SK-N-SH (cell line): ENCODE data around the gene SLC66A2. TPM values are rescaled to one million over a fixed set of nuclear protein-coding genes. Genes with fewer than 3 reads are reported as not detected.

Experiments
- CTCF ChIA-PET: fragments of 300-600, 350-600 bp; formaldehyde crosslinking; extraction: SDS; loops from one replicate; lab custom pipeline; 2021; lab: Yijun Ruan, JAX
- POLR2A ChIA-PET: fragments of 350-600 bp; sonication (Branson Sonifier 250); formaldehyde crosslinking; extraction: SDS; loops from one replicate; lab custom pipeline; 2020; ENCODE audit warnings: antibody characterized with exemption, inconsistent platforms; lab: Yijun Ruan, JAX
- DNase-seq: peaks from one replicate; pipeline ENCODE4 v3.0.0; 2012
- H2AFZ ChIP-seq: fragments of 200-600 bp; sonication (generic); 2 replicates; pipeline ENCODE4 v1.8.1; 2016; ENCODE audit warnings: antibody characterized with exemption, mild to moderate bottlenecking, low read depth
- H3F3A ChIP-seq: fragments of 200-600 bp; sonication (generic); replicated peaks from 2 replicates; pipeline ENCODE3; 2016; ENCODE audit warnings: antibody characterized with exemption, mild to moderate bottlenecking; ENCODE audit not compliant: insufficient read depth
- H3K27ac ChIP-seq, 2 experiments: fragments of 200-500 bp in 1 of 2; fragments of 200-600 bp in 1 of 2; sonication (Bioruptor generic) in 1 of 2; sonication (generic), shearing (Covaris generic) in 1 of 2; 2 replicates each; pipeline versions ENCODE4 v1.5.1 to v1.6.1; 2014 to 2016; ENCODE audit warnings: low read depth in 2 of 2, inconsistent platforms in 1 of 2, low read length in 1 of 2, mild to moderate bottlenecking in 1 of 2, mixed read lengths in 1 of 2
- H3K27me3 ChIP-seq: fragments of 200-600 bp; sonication (generic), shearing (Covaris generic); 2 replicates; pipeline ENCODE4 v1.6.1; 2016; ENCODE audit warnings: mixed run types; ENCODE audit not compliant: insufficient read depth
- H3K36me3 ChIP-seq, 2 experiments: fragments of 200-500 bp in 1 of 2; fragments of 200-600 bp in 1 of 2; sonication (Bioruptor generic) in 1 of 2; sonication (generic) in 1 of 2; replicated peaks in 1 of 2; 2 replicates each; pipeline versions ENCODE3 to v1.5.1; 2014 to 2016; ENCODE audit warnings: low read length in 1 of 2, mild to moderate bottlenecking in 1 of 2; ENCODE audit not compliant: insufficient read depth in 2 of 2, control insufficient read depth in 1 of 2
- H3K4me1 ChIP-seq, 2 experiments: fragments of 200-500 bp in 1 of 2; fragments of 200-600 bp in 1 of 2; sonication (Bioruptor generic) in 1 of 2; sonication (generic), shearing (Covaris generic) in 1 of 2; 2 replicates each; pipeline versions ENCODE4 v1.5.1 to v1.6.1; 2014 to 2016; ENCODE audit warnings: low read depth in 1 of 2, low read length in 1 of 2, mixed run types in 1 of 2; ENCODE audit not compliant: insufficient read depth in 2 of 2, control insufficient read depth in 1 of 2
- H3K4me2 ChIP-seq: fragments of 200-600 bp; sonication (generic), shearing (Covaris generic); 2 replicates; pipeline ENCODE4 v1.6.1; 2017; ENCODE audit warnings: mixed run types
- H3K4me3 ChIP-seq, 2 experiments: fragments of 200-500 bp in 1 of 2; fragments of 200-600 bp in 1 of 2; sonication (Bioruptor generic) in 1 of 2; sonication (generic), shearing (Covaris generic) in 1 of 2; 2 replicates each; pipeline versions ENCODE4 v1.5.1 to v1.8.1; 2014 to 2016; ENCODE audit warnings: low read depth in 2 of 2, inconsistent platforms in 1 of 2, low read length in 1 of 2, mild to moderate bottlenecking in 1 of 2, mixed read lengths in 1 of 2, moderate library complexity in 1 of 2
- H3K79me2 ChIP-seq: fragments of 200-600 bp; sonication (generic); 2 replicates; pipeline ENCODE4 v1.8.1; 2017; ENCODE audit warnings: mild to moderate bottlenecking; ENCODE audit not compliant: insufficient read depth
- H3K9ac ChIP-seq: fragments of 200-600 bp; sonication (generic); 2 replicates; pipeline ENCODE4 v1.6.1; 2017; ENCODE audit warnings: mixed run types
- H3K9me2 ChIP-seq: fragments of 200-600 bp; sonication (generic); 2 replicates; pipeline ENCODE4 v1.6.1; 2017; ENCODE audit warnings: mixed run types
- H3K9me3 ChIP-seq: fragments of 200-600 bp; sonication (generic); 2 replicates; pipeline ENCODE4 v1.6.1; 2017; ENCODE audit warnings: mixed run types, mild to moderate bottlenecking, moderate library complexity
- H4K20me1 ChIP-seq: fragments of 200-600 bp; sonication (generic); 2 replicates; pipeline ENCODE4 v1.6.1; 2017; ENCODE audit warnings: mild to moderate bottlenecking, mixed run types; ENCODE audit not compliant: insufficient read depth
- ELF1 ChIP-seq: IDR thresholded peaks from 2 replicates; pipeline ENCODE4 v1.4.0; 2012
- EP300 ChIP-seq, 2 experiments: IDR thresholded peaks; 2 replicates each; pipeline versions ENCODE4 v1.4.0 to v1.6.1; 2012; ENCODE audit warnings: borderline replicate concordance in 1 of 2, low read depth in 1 of 2, low read length in 1 of 2
- FOSL2 ChIP-seq: IDR thresholded peaks from 2 replicates; pipeline ENCODE4 v1.4.0; 2012; ENCODE audit warnings: low read depth, mild to moderate bottlenecking, moderate library complexity, borderline replicate concordance
- FOXM1 ChIP-seq: IDR thresholded peaks from 2 replicates; pipeline ENCODE4 v1.4.0; 2012; ENCODE audit warnings: low read depth, mild to moderate bottlenecking
- GATA2 ChIP-seq: sonication (generic); formaldehyde crosslinking; IDR thresholded peaks from 2 replicates; pipeline ENCODE4 v1.5.0; 2020; ENCODE audit warnings: mild to moderate bottlenecking, missing genetic modification reagents
- IRF3 ChIP-seq: fragments of 150-350 bp; IDR thresholded peaks from 2 replicates; pipeline ENCODE4 v1.6.1; 2016; ENCODE audit warnings: mild to moderate bottlenecking, low read depth, low read length
- JUND ChIP-seq: IDR thresholded peaks from 2 replicates; pipeline ENCODE4 v1.4.0; 2012
- MXI1 ChIP-seq: IDR thresholded peaks from 2 replicates; pipeline ENCODE4 v1.6.1; 2012; ENCODE audit warnings: mild to moderate bottlenecking, low read depth, low read length, improper control_type of control experiment
- NFIC ChIP-seq: IDR thresholded peaks from 2 replicates; pipeline ENCODE4 v1.4.0; 2012; ENCODE audit warnings: borderline replicate concordance
- NRF1 ChIP-seq: IDR thresholded peaks from 2 replicates; pipeline ENCODE4 v1.6.1; 2012; ENCODE audit warnings: low read depth, mild to moderate bottlenecking, low read length
- POLR2AphosphoS5 ChIP-seq: IDR thresholded peaks from 2 replicates; pipeline ENCODE4 v1.6.1; 2012; ENCODE audit warnings: low read depth, low read length
- RAD21 ChIP-seq: IDR thresholded peaks from 2 replicates; pipeline ENCODE4 v1.6.1; 2012; ENCODE audit warnings: mild to moderate bottlenecking, low read length
- TCF12 ChIP-seq: IDR thresholded peaks from 2 replicates; pipeline ENCODE4 v1.4.0; 2012
- TEAD4 ChIP-seq: IDR thresholded peaks from 2 replicates; pipeline ENCODE4 v1.4.0; 2012; ENCODE audit warnings: mild to moderate bottlenecking, borderline replicate concordance; ENCODE audit not compliant: insufficient read depth
- USF1 ChIP-seq: IDR thresholded peaks from 2 replicates; pipeline ENCODE4 v1.4.0; 2012; ENCODE audit warnings: low read depth, borderline replicate concordance
- YY1 ChIP-seq: IDR thresholded peaks from 2 replicates; pipeline ENCODE4 v1.4.0; 2012; ENCODE audit warnings: low read depth, mild to moderate bottlenecking
- WGBS: methylation state at CpG from one replicate; pipeline ENCODE4 v1.1.6; 2017; ENCODE audit warnings: low lambda C conversion rate; 5-methylcytosine and 5-hydroxymethylcytosine counted together
- polyA plus RNA-seq, 3 experiments: library from polyadenylated mRNA; depleted of rRNA; stranded (reverse); fragments of >200 nt; gene quantifications; 2 replicates each; pipeline ENCODE4 v1.2.3, GENCODE V29; 2012
- TF ChIP-seq, protein P1 (sequence below): fragments of 200-600 bp; sonication (generic); IDR thresholded peaks from 2 replicates; pipeline ENCODE4 v1.6.1; 2017; ENCODE audit warnings: antibody characterized with exemption, mild to moderate bottlenecking, moderate library complexity
- TF ChIP-seq, protein P2 (sequence below): fragments of 150-350 bp; IDR thresholded peaks from 2 replicates; pipeline ENCODE4 v1.6.1; 2017; ENCODE audit warnings: antibody characterized with exemption, low read length, low read depth, borderline replicate concordance
- TF ChIP-seq, protein P3 (sequence below): IDR thresholded peaks from 2 replicates; pipeline ENCODE4 v1.4.0; 2012; ENCODE audit warnings: low read depth
- TF ChIP-seq, protein P4 (sequence below): IDR thresholded peaks from 2 replicates; pipeline ENCODE4; 2012

The SLC66A2 gene
- polyA plus RNA-seq, 1 of the 3 experiments (the other 2 are of a cell fraction): 14.5 TPM

DNA sequence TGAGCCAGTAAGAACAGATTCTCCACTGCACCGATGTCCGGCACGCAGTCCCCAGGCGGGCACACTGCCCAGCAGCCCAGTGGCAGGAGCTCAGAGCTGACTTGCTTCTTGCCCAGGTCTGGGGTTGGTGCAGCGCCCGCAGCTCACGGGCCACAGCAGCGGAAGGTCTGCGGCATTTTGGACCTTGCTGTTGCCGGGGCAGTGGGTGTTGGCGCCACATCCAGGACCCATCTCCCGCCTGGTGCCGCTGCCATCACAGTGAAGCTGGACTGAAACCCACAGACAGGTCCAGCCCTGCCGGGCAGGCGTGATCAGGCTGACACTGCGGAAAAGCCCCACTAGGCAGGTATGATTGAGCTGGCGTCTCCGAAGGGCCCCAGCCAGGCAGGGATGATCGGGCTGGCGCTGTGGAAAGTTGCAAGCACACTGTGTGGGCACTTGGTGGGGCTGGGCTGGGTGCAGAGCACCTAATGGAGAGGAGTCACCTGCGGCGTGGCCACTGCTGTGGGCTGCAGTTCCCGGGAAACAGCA, 75.5 kb downstream of the SLC66A2 start:
- H3K79me2 ChIP-seq: no peaks in the 10 kb centered on the region
- no peak overlapping the region for H3K9ac ChIP-seq
- no peak for DNase-seq
- CTCF ChIA-PET: no interaction called here
- no peak overlapping the region for H3K27ac ChIP-seq
- H3K9me2 ChIP-seq: no peaks in the 10 kb centered on the region
- POLR2A ChIA-PET: no interaction called here
- no peak for TF ChIP-seq IRF3
- no peak for TF ChIP-seq FOSL2
- TF ChIP-seq, protein P1, sequence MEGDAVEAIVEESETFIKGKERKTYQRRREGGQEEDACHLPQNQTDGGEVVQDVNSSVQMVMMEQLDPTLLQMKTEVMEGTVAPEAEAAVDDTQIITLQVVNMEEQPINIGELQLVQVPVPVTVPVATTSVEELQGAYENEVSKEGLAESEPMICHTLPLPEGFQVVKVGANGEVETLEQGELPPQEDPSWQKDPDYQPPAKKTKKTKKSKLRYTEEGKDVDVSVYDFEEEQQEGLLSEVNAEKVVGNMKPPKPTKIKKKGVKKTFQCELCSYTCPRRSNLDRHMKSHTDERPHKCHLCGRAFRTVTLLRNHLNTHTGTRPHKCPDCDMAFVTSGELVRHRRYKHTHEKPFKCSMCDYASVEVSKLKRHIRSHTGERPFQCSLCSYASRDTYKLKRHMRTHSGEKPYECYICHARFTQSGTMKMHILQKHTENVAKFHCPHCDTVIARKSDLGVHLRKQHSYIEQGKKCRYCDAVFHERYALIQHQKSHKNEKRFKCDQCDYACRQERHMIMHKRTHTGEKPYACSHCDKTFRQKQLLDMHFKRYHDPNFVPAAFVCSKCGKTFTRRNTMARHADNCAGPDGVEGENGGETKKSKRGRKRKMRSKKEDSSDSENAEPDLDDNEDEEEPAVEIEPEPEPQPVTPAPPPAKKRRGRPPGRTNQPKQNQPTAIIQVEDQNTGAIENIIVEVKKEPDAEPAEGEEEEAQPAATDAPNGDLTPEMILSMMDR: no peak
- TF ChIP-seq POLR2AphosphoS5: no peak
- no peak for TF ChIP-seq TCF12
- TF ChIP-seq GATA2 (CRISPR knock-in tag): no peak
- no peak for TF ChIP-seq ELF1
- TF ChIP-seq NFIC: no peak
- TF ChIP-seq USF1: no peak
- TF ChIP-seq, protein P2, sequence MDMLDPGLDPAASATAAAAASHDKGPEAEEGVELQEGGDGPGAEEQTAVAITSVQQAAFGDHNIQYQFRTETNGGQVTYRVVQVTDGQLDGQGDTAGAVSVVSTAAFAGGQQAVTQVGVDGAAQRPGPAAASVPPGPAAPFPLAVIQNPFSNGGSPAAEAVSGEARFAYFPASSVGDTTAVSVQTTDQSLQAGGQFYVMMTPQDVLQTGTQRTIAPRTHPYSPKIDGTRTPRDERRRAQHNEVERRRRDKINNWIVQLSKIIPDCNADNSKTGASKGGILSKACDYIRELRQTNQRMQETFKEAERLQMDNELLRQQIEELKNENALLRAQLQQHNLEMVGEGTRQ: no peak
- no peak for TF ChIP-seq JUND
- TF ChIP-seq MXI1: no peak
- no peak for TF ChIP-seq RAD21
- TF ChIP-seq, protein P3, sequence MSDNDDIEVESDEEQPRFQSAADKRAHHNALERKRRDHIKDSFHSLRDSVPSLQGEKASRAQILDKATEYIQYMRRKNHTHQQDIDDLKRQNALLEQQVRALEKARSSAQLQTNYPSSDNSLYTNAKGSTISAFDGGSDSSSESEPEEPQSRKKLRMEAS: no peak
- TF ChIP-seq, protein P4, sequence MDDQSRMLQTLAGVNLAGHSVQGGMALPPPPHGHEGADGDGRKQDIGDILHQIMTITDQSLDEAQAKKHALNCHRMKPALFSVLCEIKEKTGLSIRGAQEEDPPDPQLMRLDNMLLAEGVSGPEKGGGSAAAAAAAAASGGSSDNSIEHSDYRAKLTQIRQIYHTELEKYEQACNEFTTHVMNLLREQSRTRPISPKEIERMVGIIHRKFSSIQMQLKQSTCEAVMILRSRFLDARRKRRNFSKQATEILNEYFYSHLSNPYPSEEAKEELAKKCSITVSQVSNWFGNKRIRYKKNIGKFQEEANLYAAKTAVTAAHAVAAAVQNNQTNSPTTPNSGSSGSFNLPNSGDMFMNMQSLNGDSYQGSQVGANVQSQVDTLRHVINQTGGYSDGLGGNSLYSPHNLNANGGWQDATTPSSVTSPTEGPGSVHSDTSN: no peak
- no peak for TF ChIP-seq YY1
- TF ChIP-seq EP300 (IDR thresholded peaks at IDR 0.05; ENCODE audit: borderline replicate concordance in 1 of 2, low read depth in 1 of 2, low read length in 1 of 2): no peak
- TF ChIP-seq NRF1: no peak
- TF ChIP-seq TEAD4: no peak
- no peak for TF ChIP-seq FOXM1
- no peaks in the 10 kb centered on the region for H4K20me1 ChIP-seq
- H3K4me2 ChIP-seq: no peak overlapping the region
- no peaks in the 10 kb centered on the region; a peak in 1 of 4 replicates for H3K4me1 ChIP-seq
- 70% methylated on average over 17 of the region's 23 CpGs for WGBS
- no peak overlapping the region for H2AFZ ChIP-seq
- no peaks in the 10 kb centered on the region for H3K36me3 ChIP-seq
- H3K9me3 ChIP-seq: no peaks in the 10 kb centered on the region
- no peak overlapping the region for H3K4me3 ChIP-seq
- no peaks in the 10 kb centered on the region for H3F3A ChIP-seq
- H3K27me3 ChIP-seq: peaks cover 67% of the 10 kb centered on the region
